ENCODE results near the gene SLC6A18.

The SLC6A18 gene

GRCh38 chr5:1187950-1188334, 37.2 kb upstream of the SLC6A18 start:
- no peak for DNase-seq

DNA sequence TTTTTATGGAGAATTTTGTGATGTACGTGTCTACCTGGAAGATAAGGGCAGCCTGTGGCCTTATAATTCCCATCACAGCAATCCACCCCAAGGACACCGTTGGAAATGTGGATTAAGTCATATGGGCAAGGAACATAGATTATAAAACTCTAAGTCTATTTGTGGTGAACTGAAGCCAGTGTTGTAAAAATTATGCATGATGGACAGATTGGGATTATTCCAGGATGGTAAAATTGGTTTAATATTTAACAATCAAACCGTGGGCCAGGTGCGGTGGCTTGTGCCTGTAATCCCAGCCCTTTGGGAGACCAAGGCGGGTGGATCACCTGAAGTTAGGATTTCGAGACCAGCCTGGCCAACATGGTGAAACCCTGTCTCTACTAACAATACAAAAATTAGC, 36.7 kb upstream of the SLC6A18 start:
- no peak for DNase-seq

- no peak for DNase-seq
Observed at GRCh38 chr5:1189269-1189668, 35.9 kb upstream of the SLC6A18 start.

- no peak for DNase-seq
Observed at GRCh38 chr5:1190278-1190677, 34.9 kb upstream of the SLC6A18 start.

GRCh38 chr5:1190837-1191239, 34.3 kb upstream of the SLC6A18 start:
- no peak for DNase-seq

GRCh38 chr5:1192971-1193590, 32.1 kb upstream of the SLC6A18 start:
- no peak for DNase-seq

GRCh38 chr5:1193591-1193985, 31.6 kb upstream of the SLC6A18 start:
- no peak for DNase-seq

GRCh38 chr5:1194378-1194777, 30.8 kb upstream of the SLC6A18 start:
- DNase-seq, result no peak

DNA sequence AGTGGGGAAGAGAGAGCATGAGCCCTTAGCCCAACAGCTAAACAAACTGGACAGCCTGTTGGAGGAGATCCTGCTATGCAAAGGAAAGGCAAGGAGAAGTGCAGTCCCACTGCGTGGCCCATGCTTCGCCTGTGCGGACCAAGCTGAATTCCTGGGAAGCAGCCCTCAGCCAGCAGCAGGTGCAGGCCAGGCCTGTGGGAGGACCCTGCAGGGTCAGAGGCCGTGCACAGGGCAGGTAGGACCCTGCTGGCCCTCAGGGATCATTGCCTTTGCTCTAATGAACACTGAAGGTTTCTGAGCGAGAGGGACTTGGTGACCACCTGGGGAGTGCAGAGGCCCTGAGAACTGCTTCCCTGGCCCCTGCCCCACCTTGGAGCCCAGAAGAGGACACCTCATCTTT, 29.7 kb upstream of the SLC6A18 start:
- DNase-seq, result no peak

DNA sequence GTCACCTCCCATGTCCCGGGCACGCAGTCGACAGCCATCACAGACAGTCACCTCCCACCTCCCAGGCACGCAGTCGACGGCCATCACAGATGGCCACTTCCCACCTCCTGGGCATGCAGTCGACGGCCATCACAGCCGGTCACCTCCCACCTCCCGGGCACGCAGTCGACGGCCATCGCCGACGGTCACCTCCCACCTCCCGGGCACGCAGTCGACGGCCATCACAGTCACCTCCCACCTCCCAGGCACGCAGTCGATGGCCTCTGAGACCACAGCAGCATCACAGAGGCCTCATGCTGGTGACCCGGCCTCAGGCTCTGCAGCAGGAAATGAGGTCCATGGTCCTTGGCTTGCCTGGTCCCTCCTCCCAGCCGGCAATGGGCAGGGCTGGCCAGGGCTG, 29.3 kb upstream of the SLC6A18 start:
- DNase-seq, result no peak

GRCh38 chr5:1196562-1196961, 28.6 kb upstream of the SLC6A18 start:
- DNase-seq, result no peak

GRCh38 chr5:1197876-1198666, 27.1 kb upstream of the SLC6A18 start:
- no peak for DNase-seq

DNA sequence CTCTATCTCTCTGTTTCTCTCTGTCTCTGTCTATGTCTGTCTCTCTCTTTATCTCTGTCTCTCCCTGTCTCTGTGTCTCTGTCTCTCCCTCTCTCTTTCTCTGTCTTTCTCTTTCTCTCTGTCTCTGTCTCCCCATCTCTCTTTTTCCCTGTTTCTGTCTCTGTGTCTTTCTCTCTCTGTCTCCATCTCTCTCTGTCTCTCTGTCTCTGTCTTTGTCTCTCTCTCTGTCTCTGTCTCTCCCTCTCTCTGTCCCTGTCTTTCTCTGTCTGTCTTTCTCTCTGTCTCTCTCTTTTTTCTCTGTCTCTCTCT, 25.9 kb upstream of the SLC6A18 start:
- DNase-seq, result no peak

DNA sequence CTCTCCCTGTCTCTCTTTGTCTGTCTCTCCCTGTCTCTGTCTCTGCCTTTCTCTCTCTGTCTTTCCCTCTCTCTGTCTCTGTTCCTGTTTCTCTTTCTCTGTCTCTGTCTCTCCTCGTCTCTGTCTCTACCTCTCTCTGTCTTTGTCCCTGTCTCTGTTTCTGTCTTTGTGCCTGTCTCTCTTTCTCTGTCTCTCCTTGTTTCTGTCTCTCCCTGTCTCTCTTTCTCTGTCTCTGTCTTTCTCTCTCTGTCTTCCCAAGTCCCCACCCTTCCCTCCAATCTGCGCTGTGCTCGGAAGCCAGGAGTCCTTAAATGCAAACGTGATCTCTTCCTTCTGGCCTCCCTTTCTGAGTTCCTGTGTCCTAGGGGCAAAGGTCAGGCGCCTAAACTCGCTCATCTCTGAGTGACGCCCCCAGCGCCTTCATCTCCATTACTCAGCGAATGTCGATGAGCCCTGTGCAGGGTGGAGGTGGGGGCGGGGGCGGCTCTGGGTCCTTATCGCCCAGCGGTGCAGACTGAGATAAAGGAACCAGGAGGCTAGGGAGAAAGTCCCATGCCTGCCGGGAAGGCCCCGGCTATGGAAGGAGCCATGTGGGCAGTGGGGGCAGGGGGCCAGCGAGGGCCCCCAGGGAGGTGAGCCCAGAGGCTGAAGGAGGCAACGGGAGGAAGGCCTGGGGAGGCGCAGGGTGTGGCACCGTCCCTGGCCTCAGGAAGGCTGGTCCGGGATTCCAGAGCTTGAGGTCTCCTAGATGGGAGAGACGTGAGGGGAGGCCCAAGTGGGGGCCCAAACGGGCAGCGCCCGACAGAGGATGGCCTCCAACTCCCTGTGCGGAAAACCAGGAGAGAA, 25.3 kb upstream of the SLC6A18 start:
- no peak for DNase-seq

DNA sequence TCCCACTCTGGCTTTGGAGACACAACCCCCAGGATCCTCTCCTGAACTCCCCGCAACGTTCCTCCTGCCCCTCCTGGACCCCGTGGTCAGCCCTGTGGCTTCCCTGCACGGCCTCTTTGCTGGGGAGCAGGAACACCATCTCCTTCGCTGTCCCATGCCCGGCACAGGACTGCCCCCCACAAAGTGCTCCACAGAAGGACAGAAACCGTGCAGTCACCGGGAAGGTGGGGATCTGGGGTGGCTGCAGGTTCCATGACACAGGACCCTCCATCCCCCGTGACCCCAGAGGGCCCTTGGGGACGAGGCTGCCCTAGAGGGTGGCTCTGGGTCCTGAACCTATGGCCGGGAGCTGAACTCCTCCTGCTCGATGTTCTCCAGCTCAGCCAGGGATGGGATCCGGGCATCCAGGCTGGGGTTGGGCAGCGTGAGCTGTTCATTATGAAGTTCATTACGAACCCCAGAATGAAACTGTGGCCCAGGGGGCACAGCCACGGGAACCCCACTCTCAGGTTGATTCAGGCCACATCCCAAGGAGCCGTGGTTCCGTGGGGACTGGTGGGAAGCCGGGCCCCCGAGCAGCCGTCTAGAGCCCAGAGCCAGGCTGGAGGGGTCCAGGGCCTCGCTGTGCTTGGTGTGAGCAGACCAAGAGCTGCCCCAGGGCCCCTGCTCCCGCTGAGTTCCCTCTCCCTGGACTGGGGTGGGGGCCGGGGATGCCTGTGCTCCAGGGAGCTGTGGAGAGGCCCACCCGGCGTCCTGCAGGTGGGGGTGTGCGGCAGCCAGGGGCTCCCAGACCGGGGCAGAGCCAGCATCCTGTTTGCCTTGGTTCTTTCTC, 24.5 kb upstream of the SLC6A18 start:
- DNase-seq, result no peak

GRCh38 chr5:1201327-1202025, 23.7 kb upstream of the SLC6A18 start, which contains the start of gene SLC6A19:
SLC6A19 (plus strand) TSS chr5:1201595; CDS start chr5:1201651, 56 bp downstream.
- DNase-seq, result no peak

DNA sequence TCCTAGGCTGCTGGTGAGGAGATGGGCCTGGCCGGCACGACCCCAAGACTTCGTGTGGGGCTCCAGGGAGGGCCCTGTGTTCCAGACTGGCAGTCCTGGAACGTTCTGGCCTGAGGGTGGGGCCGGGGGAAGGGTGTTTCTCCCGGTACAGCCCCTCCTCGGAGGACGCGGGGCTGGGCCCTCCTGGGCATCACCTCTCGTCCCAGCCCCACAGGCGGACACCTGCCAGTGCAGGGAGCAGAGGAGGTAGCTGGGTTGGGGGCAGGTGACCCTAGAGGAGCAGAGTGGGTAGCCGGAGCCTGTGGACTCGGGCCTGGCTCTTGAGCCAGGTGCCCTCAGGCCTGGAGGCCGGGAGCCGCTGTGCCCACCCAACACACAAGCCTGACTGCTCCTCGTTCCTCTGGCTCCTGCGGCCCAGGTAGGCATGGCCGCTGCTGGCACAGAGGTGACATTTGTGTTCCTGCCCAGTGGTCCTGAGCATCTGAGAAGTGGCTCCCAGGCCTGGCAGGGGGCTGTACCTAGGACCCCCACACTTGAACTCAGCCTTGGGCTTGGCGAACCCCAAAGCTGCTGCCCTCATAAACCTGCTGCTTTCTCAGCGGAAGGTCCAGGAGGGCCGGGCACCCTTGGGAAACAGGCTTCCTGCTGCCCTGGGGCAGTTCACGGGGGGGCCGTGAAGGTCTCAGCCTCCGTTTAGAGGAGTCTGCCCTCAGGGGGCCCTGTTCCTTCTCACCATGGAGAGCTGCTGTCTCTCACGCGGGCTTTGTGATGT, 23.0 kb upstream of the SLC6A18 start:
- no peak for DNase-seq

DNA sequence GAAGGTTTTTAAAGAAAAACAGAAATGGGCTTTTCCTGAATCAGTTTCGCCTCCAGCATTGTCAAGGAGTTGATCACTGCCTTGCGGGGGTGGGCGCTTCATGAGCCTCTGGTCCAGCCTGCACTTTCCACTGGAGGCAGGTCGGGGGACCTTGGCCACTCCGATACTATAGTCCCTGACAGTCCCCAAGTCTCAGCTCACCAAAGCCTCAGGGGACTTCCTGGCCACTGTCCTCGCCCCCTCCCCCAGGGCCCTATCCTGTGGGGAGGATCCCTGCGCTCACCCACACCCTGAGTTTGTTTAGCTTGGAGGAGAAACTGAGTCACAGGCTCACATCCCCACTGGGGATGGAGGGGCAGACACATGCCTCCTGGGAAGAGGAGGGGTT, 22.4 kb upstream of the SLC6A18 start:
- no peak for DNase-seq

DNA sequence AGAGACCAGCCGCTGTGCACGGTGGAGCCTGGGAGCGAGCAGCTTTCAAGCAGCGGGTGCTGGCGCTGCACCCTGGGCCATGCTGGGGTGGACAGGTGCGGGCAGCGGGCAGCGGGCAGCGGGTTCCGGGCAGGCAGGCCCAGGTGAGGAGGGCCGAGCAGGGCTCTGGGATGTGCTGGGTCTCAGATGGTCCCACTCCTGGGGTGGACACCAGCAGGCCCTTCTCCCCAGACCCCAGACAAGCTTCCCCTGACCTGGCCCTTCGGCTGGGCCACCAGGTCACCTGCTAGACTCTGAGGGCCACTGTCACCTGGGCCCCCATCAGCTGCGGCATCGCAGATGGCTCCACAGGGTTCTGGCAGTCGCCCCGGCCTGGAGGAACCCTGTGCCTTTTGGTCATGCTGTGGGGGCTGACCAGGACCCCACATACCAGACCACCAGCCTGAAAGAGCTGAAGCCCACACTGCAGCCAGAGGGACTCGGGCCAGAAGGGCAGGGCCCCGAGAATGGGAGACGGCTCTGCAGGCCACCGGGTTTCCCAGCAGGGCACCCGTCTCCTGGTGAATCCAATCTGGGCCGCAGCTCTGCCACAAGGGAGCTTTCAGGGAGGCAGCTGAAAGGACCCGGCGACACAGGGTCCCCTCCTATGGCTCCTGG, 21.7 kb upstream of the SLC6A18 start:
- DNase-seq, result no peak

- no peak for DNase-seq
Observed at GRCh38 chr5:1203968-1204692, 21.1 kb upstream of the SLC6A18 start.

Data from stimulated activated CD4-positive, alpha-beta T cell treated with anti-CD3 and anti-CD28 coated beads, Interleukin-2, amount 100 ng/mL, for 48 hours (primary cell).